GM18498 (cell line): ENCODE measurements around the gene NUTM1.

Experiments
- ATAC-seq: cut with Tn5 transposase; IDR thresholded peaks from one replicate; pipeline ENCODE4 v1.9.1; 2021; ENCODE audit warnings: mild to moderate bottlenecking, moderate library complexity; ENCODE audit not compliant: unreplicated experiment

NUTM1 gene, protein sequence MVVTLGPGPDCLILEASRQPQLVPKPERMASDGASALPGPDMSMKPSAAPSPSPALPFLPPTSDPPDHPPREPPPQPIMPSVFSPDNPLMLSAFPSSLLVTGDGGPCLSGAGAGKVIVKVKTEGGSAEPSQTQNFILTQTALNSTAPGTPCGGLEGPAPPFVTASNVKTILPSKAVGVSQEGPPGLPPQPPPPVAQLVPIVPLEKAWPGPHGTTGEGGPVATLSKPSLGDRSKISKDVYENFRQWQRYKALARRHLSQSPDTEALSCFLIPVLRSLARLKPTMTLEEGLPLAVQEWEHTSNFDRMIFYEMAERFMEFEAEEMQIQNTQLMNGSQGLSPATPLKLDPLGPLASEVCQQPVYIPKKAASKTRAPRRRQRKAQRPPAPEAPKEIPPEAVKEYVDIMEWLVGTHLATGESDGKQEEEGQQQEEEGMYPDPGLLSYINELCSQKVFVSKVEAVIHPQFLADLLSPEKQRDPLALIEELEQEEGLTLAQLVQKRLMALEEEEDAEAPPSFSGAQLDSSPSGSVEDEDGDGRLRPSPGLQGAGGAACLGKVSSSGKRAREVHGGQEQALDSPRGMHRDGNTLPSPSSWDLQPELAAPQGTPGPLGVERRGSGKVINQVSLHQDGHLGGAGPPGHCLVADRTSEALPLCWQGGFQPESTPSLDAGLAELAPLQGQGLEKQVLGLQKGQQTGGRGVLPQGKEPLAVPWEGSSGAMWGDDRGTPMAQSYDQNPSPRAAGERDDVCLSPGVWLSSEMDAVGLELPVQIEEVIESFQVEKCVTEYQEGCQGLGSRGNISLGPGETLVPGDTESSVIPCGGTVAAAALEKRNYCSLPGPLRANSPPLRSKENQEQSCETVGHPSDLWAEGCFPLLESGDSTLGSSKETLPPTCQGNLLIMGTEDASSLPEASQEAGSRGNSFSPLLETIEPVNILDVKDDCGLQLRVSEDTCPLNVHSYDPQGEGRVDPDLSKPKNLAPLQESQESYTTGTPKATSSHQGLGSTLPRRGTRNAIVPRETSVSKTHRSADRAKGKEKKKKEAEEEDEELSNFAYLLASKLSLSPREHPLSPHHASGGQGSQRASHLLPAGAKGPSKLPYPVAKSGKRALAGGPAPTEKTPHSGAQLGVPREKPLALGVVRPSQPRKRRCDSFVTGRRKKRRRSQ

GRCh38 chr15:34342737-34343575, at the start of gene NUTM1, which contains the start of gene NOP10:
TSS of gene NUTM1 (plus strand) at chr15:34343315. CDS start at chr15:34343697, 382 bp downstream.
TSS of gene NOP10 (minus strand) at chr15:34343136. CDS start at chr15:34343073, 63 bp downstream.
- ATAC-seq, result peak; percentile 89

DNA sequence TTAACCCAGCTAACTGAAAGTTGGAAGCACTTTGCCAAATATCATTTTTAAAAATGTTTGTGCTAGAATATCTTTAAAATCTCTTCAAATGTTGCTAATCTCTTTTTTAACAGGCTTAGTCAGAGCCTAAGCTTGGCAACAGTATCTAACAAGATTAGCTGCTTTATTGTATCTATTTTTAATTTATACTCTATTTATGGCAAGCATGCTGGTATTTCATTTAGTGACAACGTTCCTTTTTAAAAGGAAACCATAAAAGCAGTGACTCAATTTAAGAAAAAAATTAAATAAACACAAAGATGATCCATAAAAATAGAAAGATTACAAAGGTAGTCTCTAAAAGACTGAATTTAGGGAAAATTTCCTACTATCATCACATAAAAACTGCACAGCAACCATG, 46.1 kb upstream of the NUTM1 start:
- ATAC-seq, result no peak

- no peak for ATAC-seq
Observed at GRCh38 chr15:34301058-34301457, 42.1 kb upstream of the NUTM1 start.

DNA sequence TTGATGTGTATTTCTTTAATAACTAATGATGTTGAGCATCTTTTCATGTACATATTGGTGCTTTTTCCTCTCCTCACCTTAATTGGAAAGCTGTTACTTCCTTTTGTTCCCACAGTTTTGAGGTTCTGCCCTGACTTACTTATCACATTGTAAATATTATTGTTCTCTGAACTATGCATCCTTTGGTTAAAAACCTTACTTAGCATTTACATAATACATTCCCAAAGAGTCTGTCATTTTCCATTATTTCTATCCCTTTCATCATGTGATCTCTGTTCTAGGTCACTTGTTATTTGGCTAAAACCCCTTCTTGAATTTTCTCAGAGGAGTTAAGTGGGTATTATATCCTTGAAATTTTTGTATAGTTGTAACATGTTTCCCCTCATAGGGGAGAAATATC, 38.5 kb upstream of the NUTM1 start:
- ATAC-seq, result no peak

DNA sequence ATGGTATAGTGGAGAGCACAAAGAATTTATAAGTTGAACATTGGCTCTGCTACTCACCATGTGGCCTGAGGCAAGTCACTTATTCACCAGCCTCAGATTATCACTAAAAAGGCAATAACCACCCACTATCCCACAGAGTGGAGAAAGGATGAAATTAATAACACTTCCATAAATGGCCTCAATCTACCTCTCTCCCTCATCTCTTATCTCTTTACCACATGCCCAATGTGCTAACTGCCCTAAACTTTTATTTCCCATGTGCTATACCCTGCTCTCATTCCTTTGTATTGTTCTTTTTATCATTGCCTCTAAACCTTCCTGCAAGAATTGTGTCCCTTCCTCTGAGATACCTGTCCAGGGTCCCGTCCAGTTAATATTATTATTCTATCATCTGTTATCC, 31.6 kb upstream of the NUTM1 start:
- ATAC-seq, result no peak

DNA sequence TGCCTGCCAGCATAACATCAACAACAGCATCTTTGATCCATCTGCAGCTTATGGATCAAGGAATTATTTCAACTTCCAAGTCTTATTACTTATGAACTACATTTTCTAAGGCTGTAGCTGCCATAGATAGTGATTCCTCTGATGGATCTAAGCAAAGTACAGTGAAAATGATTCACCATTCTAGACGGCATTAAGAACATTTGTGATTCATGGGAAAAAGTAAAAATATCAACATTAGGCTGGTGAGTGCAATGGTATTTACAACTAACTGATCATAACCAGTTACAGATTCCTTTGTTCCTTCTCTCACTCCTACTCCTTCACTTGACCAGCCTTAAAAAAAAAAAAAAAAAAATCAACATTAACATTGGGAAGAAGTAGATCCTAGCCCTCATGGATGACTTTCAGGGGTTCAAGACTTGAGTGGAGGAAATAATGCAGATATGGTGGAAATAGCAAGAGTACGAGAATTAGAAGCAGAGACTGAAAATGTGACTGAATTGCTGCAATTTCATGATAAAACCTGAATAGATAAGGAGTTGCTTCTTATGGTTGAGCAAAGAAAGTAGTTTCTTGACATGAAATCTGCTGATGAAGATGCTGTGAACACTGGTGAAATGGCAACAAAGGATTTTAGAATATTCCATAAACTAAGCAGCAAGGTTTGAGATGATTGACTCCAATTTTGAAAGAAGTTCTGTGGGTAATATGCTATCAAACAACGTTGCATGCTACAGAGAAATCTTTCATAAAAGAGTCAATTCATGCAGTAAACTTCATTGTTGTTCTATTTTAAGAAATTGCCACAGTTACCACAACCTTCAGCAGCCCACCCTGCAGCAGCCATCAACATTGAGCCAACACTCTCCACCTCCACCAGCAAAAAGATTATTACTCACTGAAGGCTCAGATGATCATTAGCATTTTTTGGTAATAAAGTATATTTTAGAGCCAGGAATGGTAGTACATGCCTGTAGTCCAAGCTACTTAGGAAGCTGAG, 28.3 kb upstream of the NUTM1 start:
- no peak for ATAC-seq

- ATAC-seq, result peak; percentile 77
Observed at GRCh38 chr15:34318277-34319079, 24.6 kb upstream of the NUTM1 start.

- no peak for ATAC-seq
Observed at GRCh38 chr15:34323217-34323616, 19.9 kb upstream of the NUTM1 start.

- no peak for ATAC-seq
Observed at GRCh38 chr15:34324933-34325332, 18.2 kb upstream of the NUTM1 start.

DNA sequence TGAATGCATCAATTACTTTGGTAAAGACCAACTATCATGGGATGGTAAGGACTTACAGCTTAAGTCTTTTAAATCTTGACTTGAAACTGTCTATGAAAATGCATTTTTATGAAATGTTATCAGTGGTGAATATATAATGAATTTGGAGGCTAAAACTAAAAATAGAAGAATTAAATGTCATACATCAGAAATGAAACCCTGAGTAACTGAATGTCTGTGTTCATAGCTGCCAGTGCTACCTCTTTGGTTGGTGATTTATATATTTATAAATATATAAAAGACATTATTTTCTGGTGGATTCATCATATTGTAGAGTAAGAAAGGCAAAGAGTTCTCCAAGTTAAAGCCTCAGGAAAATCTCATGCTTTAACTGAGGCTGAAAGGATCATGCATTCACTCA, 17.7 kb upstream of the NUTM1 start:
- ATAC-seq, result no peak

- no peak for ATAC-seq
Observed at GRCh38 chr15:34327906-34328305, 15.2 kb upstream of the NUTM1 start.

DNA sequence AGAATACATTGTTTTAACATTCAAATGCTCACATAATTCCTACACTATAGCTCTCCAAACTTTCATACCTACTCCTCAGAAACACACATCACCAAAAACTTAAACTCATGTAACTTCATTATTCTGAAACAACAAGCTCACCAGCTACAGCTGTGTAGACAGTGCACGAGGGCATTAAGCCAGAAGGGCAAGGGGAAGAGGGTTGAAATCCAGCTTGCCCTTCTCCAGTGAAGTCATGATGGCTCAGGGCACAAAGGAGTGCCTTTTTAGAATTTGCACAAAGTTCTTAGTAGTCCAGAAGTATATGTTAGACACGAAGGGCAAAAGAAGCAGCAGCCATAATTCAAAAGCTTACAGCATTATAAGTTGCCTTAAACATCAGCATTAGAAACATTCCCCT, 14.1 kb upstream of the NUTM1 start:
- no peak for ATAC-seq

DNA sequence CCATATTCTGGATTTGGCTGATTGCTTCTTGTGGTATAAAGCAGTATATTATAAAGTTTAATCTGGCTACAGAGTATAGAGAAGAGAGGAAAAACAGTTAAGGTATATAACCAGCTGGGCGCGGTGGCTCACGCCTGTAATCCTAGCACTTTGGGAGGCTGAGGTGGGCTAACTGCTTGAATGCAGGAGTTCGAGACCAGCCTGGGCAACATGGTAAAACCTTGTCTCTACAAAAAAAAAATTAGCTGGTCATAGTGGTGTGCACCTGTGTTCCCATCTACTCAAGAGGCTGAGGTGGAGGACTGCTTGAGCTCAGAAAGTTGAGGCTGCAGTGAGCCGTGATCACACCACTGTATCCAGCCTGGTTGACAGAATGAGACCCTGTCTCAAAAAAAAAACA, 12.8 kb upstream of the NUTM1 start:
- no peak for ATAC-seq

- ATAC-seq, result no peak
Observed at GRCh38 chr15:34331809-34332208, 11.3 kb upstream of the NUTM1 start.

GRCh38 chr15:34332553-34333120, 10.5 kb upstream of the NUTM1 start:
- ATAC-seq, result no peak

- no peak for ATAC-seq
Observed at GRCh38 chr15:34334672-34335071, 8.4 kb upstream of the NUTM1 start.

- ATAC-seq, result no peak
Observed at GRCh38 chr15:34335176-34336032, 7.7 kb upstream of the NUTM1 start.
